OCI-LY1 (cell line): ENCODE results near the gene MAML2.

Source experiments
- H2AFZ ChIP-seq: fragments of 200-600 bp; sonication (generic), shearing (Covaris generic); 2 replicates; pipeline ENCODE4 v1.6.0; 2014; ENCODE audit warnings: antibody characterized with exemption, mild to moderate bottlenecking, low read length
- H3F3A ChIP-seq: fragments of 200-600 bp; sonication (generic), shearing (Covaris generic); 2 replicates; pipeline ENCODE4 v1.6.0; 2014; ENCODE audit warnings: mild to moderate bottlenecking, antibody characterized with exemption, low read length, moderate library complexity; ENCODE audit not compliant: insufficient read depth
- H3K27ac ChIP-seq: fragments of 200-600 bp; sonication (generic); 2 replicates; pipeline ENCODE4 v1.5.1; 2014; ENCODE audit warnings: low read length, mixed run types, mild to moderate bottlenecking, low read depth; ENCODE audit not compliant: poor library complexity, severe bottlenecking
- H3K27me3 ChIP-seq: fragments of 200-600 bp; sonication (generic); 2 replicates; pipeline ENCODE4 v1.6.0; 2014; ENCODE audit warnings: antibody characterized with exemption, mild to moderate bottlenecking, low read length, moderate library complexity; ENCODE audit not compliant: insufficient read depth
- H3K36me3 ChIP-seq: fragments of 200-600 bp; sonication (generic); 2 replicates; pipeline ENCODE4 v1.6.1; 2014; ENCODE audit warnings: mild to moderate bottlenecking, antibody characterized with exemption, low read length, moderate library complexity, mixed read lengths; ENCODE audit not compliant: insufficient read depth
- H3K4me1 ChIP-seq: fragments of 200-600 bp; sonication (generic); 2 replicates; pipeline ENCODE4 v1.5.1; 2014; ENCODE audit warnings: mild to moderate bottlenecking, low read length, moderate library complexity; ENCODE audit not compliant: insufficient read depth, severe bottlenecking
- H3K4me2 ChIP-seq: fragments of 200-600 bp; sonication (generic), shearing (Covaris generic); 2 replicates; pipeline ENCODE4 v1.6.1; 2014; ENCODE audit warnings: low read length
- H3K4me3 ChIP-seq: fragments of 200-600 bp; sonication (generic); 2 replicates; pipeline ENCODE4 v1.5.1; 2014; ENCODE audit warnings: low read length, low read depth, mild to moderate bottlenecking, mixed read lengths; ENCODE audit not compliant: poor library complexity, severe bottlenecking
- H3K79me2 ChIP-seq: fragments of 200-600 bp; shearing (Covaris generic); 2 replicates; pipeline ENCODE4 v1.6.1; 2016; ENCODE audit warnings: mixed run types, low read length, mixed read lengths; ENCODE audit not compliant: insufficient read depth
- H3K9ac ChIP-seq: fragments of 200-600 bp; sonication (generic), shearing (Covaris generic); 2 replicates; pipeline ENCODE4 v1.6.1; 2014; ENCODE audit warnings: mild to moderate bottlenecking, low read length, mixed read lengths
- H3K9me2 ChIP-seq: fragments of 200-600 bp; sonication (generic), shearing (Covaris generic); 2 replicates; pipeline ENCODE4 v1.6.1; 2014; ENCODE audit warnings: low read depth, mild to moderate bottlenecking, low read length, mixed read lengths
- H3K9me3 ChIP-seq: fragments of 200-600 bp; shearing (Covaris generic); 2 replicates; pipeline ENCODE4 v1.6.1; 2014; ENCODE audit warnings: low read length, mixed read lengths
- H4K20me1 ChIP-seq: fragments of 200-600 bp; sonication (generic), shearing (Covaris generic); 2 replicates; pipeline ENCODE4 v1.6.0; 2016; ENCODE audit warnings: mild to moderate bottlenecking, low read length; ENCODE audit not compliant: insufficient read depth
- EZH2 ChIP-seq: fragments of 200-600 bp; sonication (generic), shearing (Covaris generic); IDR thresholded peaks from 2 replicates; pipeline ENCODE4 v1.8.0; 2017; ENCODE audit warnings: borderline replicate concordance, mixed run types, mild to moderate bottlenecking, antibody characterized with exemption, low read length, moderate library complexity, mixed read lengths
- TF ChIP-seq, protein P1 (sequence below): fragments of 200-600 bp; sonication (generic), shearing (Covaris generic); IDR thresholded peaks from 2 replicates; pipeline ENCODE4 v1.5.1; 2017; ENCODE audit warnings: mild to moderate bottlenecking, antibody characterized with exemption, low read length, moderate library complexity, mixed read lengths

Gene MAML2

GRCh38 chr11:95926726-95927125 lies 416.3 kb downstream of the MAML2 start:
- peaks cover 24% of the 10 kb centered on the region for H3K4me1 ChIP-seq
- H2AFZ ChIP-seq = no peak overlapping the region
- no peaks in the 10 kb centered on the region for H4K20me1 ChIP-seq
- no peak overlapping the region for H3K27ac ChIP-seq
- H3K36me3 ChIP-seq = no peaks in the 10 kb centered on the region
- TF ChIP-seq EZH2 = no peak
- TF ChIP-seq, protein P1, sequence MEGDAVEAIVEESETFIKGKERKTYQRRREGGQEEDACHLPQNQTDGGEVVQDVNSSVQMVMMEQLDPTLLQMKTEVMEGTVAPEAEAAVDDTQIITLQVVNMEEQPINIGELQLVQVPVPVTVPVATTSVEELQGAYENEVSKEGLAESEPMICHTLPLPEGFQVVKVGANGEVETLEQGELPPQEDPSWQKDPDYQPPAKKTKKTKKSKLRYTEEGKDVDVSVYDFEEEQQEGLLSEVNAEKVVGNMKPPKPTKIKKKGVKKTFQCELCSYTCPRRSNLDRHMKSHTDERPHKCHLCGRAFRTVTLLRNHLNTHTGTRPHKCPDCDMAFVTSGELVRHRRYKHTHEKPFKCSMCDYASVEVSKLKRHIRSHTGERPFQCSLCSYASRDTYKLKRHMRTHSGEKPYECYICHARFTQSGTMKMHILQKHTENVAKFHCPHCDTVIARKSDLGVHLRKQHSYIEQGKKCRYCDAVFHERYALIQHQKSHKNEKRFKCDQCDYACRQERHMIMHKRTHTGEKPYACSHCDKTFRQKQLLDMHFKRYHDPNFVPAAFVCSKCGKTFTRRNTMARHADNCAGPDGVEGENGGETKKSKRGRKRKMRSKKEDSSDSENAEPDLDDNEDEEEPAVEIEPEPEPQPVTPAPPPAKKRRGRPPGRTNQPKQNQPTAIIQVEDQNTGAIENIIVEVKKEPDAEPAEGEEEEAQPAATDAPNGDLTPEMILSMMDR = no peak
- H3F3A ChIP-seq = no peaks in the 10 kb centered on the region
- H3K27me3 ChIP-seq = no peaks in the 10 kb centered on the region
- H3K79me2 ChIP-seq = no peaks in the 10 kb centered on the region
- no peak overlapping the region for H3K9ac ChIP-seq
- no peaks in the 10 kb centered on the region for H3K9me2 ChIP-seq
- H3K4me3 ChIP-seq = no peak overlapping the region
- no peak overlapping the region for H3K4me2 ChIP-seq
- no peaks in the 10 kb centered on the region for H3K9me3 ChIP-seq
